Pons (tissue), 1 donor: Measurements from ENCODE around the gene RBM6.
"Not testable (repeated sequence)": the region's sequence is repeated elsewhere in the genome, so short reads cannot be mapped to it uniquely, and the experiment has no call there.

ENCODE experiments used
- DNase-seq: peaks from one replicate; pipeline ENCODE4 v3.0.0-alpha.2; 2016; ENCODE audit warnings: low spot score

Gene RBM6, protein sequence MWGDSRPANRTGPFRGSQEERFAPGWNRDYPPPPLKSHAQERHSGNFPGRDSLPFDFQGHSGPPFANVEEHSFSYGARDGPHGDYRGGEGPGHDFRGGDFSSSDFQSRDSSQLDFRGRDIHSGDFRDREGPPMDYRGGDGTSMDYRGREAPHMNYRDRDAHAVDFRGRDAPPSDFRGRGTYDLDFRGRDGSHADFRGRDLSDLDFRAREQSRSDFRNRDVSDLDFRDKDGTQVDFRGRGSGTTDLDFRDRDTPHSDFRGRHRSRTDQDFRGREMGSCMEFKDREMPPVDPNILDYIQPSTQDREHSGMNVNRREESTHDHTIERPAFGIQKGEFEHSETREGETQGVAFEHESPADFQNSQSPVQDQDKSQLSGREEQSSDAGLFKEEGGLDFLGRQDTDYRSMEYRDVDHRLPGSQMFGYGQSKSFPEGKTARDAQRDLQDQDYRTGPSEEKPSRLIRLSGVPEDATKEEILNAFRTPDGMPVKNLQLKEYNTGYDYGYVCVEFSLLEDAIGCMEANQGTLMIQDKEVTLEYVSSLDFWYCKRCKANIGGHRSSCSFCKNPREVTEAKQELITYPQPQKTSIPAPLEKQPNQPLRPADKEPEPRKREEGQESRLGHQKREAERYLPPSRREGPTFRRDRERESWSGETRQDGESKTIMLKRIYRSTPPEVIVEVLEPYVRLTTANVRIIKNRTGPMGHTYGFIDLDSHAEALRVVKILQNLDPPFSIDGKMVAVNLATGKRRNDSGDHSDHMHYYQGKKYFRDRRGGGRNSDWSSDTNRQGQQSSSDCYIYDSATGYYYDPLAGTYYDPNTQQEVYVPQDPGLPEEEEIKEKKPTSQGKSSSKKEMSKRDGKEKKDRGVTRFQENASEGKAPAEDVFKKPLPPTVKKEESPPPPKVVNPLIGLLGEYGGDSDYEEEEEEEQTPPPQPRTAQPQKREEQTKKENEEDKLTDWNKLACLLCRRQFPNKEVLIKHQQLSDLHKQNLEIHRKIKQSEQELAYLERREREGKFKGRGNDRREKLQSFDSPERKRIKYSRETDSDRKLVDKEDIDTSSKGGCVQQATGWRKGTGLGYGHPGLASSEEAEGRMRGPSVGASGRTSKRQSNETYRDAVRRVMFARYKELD

DNA sequence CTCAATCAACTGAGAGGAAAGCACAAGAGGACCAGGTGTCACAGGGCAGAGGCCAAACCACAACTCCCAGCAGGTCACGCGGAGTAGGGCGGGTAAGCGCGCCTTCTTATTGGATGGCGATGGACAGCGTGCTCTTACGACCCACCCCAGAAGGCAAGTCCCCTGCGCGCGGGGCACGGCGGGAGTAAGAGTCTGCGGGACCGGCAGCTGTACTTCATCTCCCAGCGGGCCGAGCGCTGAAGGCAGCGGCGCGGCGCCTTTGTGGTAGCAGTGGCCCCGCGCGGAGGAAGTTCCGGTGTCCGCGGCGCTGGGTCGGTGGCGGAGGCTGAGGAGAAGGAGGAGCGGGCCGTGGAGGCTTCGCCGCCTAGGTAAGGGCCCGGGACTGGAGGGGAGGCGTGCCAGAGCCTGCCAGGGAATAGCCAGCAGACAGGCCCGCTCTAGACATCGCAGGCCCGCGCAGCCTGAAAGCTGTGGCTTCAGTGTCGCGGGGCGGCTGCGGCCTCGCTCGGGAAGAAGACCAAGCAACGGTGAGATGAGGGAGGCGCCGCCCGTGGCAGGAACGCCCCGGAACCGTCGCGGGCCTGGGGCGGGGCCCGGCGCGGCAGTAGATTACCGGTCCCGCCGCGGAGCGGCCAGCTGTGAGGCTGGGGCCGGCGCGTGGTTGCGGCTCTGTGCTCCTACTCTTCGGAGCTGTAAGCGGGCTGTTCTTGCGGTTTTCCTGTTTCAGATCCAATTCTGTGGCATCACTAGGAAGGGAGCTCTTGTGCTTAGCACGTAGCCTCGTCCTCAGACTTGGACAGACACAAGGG, at the start of gene RBM6:
Gene RBM6 (plus strand): TSS at position 293 of the 809 bp plus-strand sequence. CDS start 22,492 bp downstream, outside the sequence.
- peak; percentile 98 for DNase-seq

GRCh38 chr3:49895791-49896190, 44.2 kb upstream of the RBM6 start:
- DNase-seq = no peak

DNA sequence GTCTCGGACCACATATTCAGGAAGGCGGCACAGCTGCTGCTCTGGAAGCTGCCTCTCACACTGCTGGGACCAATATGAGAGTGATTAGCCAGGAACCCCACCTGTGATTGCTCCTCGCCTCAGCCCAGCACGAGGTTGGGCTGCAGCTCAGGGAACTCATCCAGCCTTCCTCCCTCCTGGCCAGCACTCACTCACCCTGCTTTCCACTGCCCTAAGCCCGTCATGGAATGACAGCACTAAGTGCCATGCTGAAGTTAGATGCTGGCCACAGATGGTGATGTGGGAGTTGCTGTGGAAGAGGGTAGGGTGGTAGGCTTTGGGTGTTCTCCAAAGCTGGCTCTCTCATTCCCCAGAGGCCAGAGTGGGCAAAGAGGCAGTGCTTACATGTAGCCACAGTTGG, 43.6 kb upstream of the RBM6 start:
- DNase-seq = no peak

GRCh38 chr3:49898991-49899390, 41.0 kb upstream of the RBM6 start:
- no peak for DNase-seq

- no peak for DNase-seq
Measured at GRCh38 chr3:49899815-49900214, 40.1 kb upstream of the RBM6 start.

GRCh38 chr3:49900491-49901153, 39.3 kb upstream of the RBM6 start:
- DNase-seq = no peak

DNA sequence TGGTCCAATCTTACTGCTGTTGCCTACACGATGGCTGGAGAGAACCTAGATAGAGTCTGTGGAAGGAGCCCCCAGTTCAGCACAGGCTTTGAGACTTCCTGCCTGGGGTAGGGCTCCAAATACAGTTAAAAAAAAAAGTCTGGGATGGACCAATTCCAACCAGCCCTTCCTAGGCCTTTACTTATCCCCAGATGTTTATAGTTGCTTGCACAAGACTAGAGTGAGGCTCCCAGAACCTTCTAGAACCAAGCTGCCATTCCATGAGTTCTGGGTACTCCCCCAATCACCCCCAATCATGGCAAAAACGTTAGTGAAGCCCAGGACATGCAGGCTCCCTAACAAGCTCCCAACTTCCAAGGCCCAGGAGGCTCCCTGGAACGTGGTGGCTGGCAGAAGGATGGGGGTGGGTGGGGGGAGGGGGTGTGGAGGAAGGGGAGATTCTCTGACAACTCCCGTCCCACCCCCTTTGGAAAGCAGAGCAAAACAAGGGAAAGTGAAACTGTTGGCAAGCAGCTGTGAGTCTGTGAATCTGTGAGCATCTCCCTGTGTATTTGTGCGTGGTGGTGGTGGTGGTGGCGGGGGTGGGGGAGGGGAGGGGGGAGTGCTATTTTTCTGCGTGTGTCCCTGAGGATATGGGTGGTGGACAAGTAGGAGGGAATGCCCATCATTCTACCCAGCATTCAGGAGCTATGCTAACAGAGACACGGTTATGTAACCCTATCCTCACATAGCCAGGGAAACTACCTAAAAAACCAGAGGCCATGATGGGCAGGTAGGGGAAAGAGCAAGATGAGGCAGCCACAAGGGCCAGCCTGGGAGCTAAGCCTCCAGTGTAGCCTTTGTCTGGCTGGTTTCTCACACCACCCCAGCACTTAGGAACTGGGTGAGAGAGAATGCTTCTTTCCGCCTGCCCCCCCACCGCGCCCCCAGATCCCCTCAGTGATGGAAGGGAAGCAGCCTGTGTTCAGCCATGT, 38.3 kb upstream of the RBM6 start:
- DNase-seq = no peak

GRCh38 chr3:49902511-49903345, 37.2 kb upstream of the RBM6 start:
- no peak for DNase-seq

DNA sequence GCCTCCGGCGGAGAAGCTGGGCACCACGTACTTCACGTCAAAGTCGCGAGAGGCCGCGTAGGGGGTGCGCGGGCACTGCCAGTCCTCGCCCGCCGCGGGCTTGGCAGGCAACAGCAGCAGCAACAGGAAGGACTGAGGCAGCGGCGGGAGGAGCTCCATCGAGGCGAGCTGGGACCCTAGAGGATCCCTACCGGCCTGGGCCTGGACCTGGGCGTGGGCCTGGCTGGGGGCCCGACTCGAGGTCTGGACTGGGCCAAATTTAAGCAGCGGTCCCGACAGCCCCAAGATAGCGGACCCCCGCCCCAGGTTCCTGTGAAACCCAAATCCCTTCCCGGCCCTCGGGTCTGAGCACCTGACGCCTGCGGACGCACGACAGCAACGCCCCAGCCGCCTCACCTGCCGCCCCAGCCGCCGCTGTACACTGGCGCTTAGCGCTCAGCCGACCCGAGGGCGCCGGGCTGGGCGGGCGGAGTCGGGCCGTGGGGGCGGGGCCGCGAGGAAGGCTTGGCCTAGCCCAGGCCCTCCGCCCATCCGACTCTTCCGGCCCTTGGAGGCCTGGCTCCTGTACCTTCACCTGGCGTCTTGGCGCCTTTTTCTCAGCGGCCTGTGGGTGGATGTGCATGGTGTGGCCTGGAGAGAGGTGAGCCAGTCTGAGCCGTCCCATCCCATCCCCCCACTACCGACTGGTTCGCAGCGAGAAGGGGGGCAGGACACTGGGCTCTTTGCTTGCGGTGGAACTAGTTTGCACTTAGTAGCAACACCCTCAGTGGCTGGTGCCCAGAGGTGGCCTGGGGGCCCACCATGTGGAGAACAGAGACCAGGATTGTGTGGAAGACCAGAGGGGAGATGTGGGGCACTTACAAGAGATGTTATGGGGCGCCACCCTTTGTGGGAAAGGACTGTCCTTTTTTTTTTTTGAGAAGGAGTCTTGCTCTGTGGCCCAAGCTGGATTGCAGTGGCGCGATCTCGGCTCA, 36.2 kb upstream of the RBM6 start, which contains the start of gene MST1R:
Gene MST1R (minus strand): TSS at position 423 of the 974 bp plus-strand sequence. CDS start 264 bp downstream, at position 159.
- DNase-seq = no peak

- DNase-seq = not testable (repeated sequence)
Measured at GRCh38 chr3:49904448-49904847, 35.5 kb upstream of the RBM6 start.

DNA sequence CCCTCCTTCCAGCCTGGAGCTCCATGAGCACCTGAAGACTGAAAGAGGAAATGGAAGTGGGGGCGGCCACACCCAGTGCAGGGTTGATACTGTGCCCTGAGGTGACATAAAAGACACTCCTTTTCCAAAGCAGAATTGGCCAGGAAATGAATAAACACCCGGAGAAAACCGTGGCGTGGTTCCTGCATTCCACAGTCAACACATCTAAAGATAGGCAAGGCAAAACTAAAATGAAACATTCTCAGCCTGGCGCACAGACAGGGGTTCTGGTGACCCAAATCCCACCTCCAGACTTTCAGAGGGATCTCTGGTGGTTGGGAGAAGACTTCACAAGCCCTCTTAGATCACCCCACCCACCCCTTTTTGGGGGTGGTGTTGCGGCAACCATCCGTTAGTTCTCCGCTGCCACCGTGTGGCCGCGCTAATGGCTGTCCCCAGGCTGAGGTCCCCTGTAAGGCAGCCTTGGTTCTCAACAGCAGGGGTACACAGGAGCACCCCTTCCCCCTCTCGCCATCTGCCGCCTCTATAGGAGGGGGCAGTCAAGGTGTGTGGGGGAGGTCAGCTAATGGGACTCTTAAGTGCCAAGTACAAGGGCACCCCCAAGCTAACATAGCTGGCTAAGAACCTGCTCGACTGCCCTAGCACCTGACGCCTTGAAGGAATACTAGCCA, 33.7 kb upstream of the RBM6 start:
- peak; percentile 22 for DNase-seq

GRCh38 chr3:49908373-49909199, 31.4 kb upstream of the RBM6 start:
- no peak for DNase-seq

GRCh38 chr3:49910409-49911123, 29.4 kb upstream of the RBM6 start:
- no peak for DNase-seq

DNA sequence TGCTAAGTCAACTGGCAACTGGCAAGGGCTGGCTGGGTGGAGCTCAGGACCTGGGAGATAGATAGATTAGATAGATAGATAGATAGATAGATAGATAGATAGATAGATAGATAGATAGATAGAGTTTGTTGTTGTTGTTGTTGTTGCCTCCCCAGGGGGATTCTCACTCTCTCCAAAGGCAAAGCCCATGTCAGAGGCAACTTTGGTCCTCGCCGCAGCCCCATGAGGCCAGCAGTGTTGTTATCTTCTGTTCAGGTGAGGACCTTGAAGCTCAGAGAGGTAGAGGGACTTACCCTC, 28.9 kb upstream of the RBM6 start:
- no peak for DNase-seq

GRCh38 chr3:49911611-49912010, 28.3 kb upstream of the RBM6 start:
- no peak for DNase-seq

- peak; percentile 25 for DNase-seq
Measured at GRCh38 chr3:49912881-49913281, 27.1 kb upstream of the RBM6 start.
